ENCODE data around the gene TMEM8B.

Gene TMEM8B

GRCh38 chr9:35826071-35826701 lies 2.8 kb upstream of the TMEM8B start:
- peaks cover 16 to 17% of the 10 kb centered on the region in 2 donors for H3K4me1 ChIP-seq (ENCODE audit: control insufficient read depth in 2 of 2, insufficient read depth in 2 of 2, low read length in 2 of 2)
- H3K9ac ChIP-seq (ENCODE audit: low read depth in 1 of 2, low read length in 2 of 2) = no peak overlapping the region
- no peaks in the 10 kb centered on the region for H3K27me3 ChIP-seq (ENCODE audit: control insufficient read depth in 2 of 2, insufficient read depth in 2 of 2, low read length in 2 of 2)
- no peaks in the 10 kb centered on the region for H3K9me3 ChIP-seq (ENCODE audit: control insufficient read depth in 2 of 2, low read length in 2 of 2)
- H3K4me3 ChIP-seq (ENCODE audit: low read length in 2 of 2) = peak overlapping the region in 1 of 2 donors; percentile 37
- H3K27ac ChIP-seq (ENCODE audit: low read depth in 2 of 2, low read length in 2 of 2) = no peak overlapping the region
- no peaks in the 10 kb centered on the region for H3K36me3 ChIP-seq (ENCODE audit: control insufficient read depth in 2 of 2, insufficient read depth in 2 of 2, low read length in 2 of 2)

GRCh38 chr9:35827486-35827885 lies 1.5 kb upstream of the TMEM8B start:
- H3K36me3 ChIP-seq (ENCODE audit: control insufficient read depth in 2 of 2, insufficient read depth in 2 of 2, low read length in 2 of 2) = no peaks in the 10 kb centered on the region
- H3K27me3 ChIP-seq (ENCODE audit: control insufficient read depth in 2 of 2, insufficient read depth in 2 of 2, low read length in 2 of 2) = no peaks in the 10 kb centered on the region
- H3K9ac ChIP-seq (ENCODE audit: low read depth in 1 of 2, low read length in 2 of 2) = no peak overlapping the region
- H3K27ac ChIP-seq (ENCODE audit: low read depth in 2 of 2, low read length in 2 of 2) = no peak overlapping the region
- peaks cover 19 to 20% of the 10 kb centered on the region in 2 donors for H3K4me1 ChIP-seq (ENCODE audit: control insufficient read depth in 2 of 2, insufficient read depth in 2 of 2, low read length in 2 of 2)
- no peak overlapping the region for H3K4me3 ChIP-seq (ENCODE audit: low read length in 2 of 2)
- no peaks in the 10 kb centered on the region for H3K9me3 ChIP-seq (ENCODE audit: control insufficient read depth in 2 of 2, low read length in 2 of 2)

GRCh38 chr9:35828716-35829083 lies 328 bp upstream of the TMEM8B start, which contains the start of gene FAM221B:
Gene FAM221B, minus strand, starts transcription at chr9:35828732. Its CDS starts 2,571 bp downstream, at chr9:35826161.
- H3K9ac ChIP-seq (ENCODE audit: low read depth in 1 of 2, low read length in 2 of 2) = peak within 1 kb of the TSS; percentile 87 to 94
- H3K27ac ChIP-seq (ENCODE audit: low read depth in 2 of 2, low read length in 2 of 2) = peak within 1 kb of the TSS; percentile 87
- H3K4me1 ChIP-seq (ENCODE audit: control insufficient read depth in 2 of 2, insufficient read depth in 2 of 2, low read length in 2 of 2) = peaks cover 30 to 31% of the 10 kb centered on the region in 2 donors
- H3K27me3 ChIP-seq (ENCODE audit: control insufficient read depth in 2 of 2, insufficient read depth in 2 of 2, low read length in 2 of 2) = no peaks in the 10 kb centered on the region
- no peaks in the 10 kb centered on the region for H3K9me3 ChIP-seq (ENCODE audit: control insufficient read depth in 2 of 2, low read length in 2 of 2)
- H3K36me3 ChIP-seq (ENCODE audit: control insufficient read depth in 2 of 2, insufficient read depth in 2 of 2, low read length in 2 of 2) = no peaks in the 10 kb centered on the region
- H3K4me3 ChIP-seq (ENCODE audit: low read length in 2 of 2) = peak within 1 kb of the TSS; percentile 85 to 92

- Histone ChIP-seq H3K4me3 (ENCODE audit: low read length in 2 of 2) (peak overlapping the region; percentile 85 to 92), H3K9me3 (ENCODE audit: control insufficient read depth in 2 of 2, low read length in 2 of 2) (no peaks in the 10 kb centered on the region), H3K27me3 (ENCODE audit: control insufficient read depth in 2 of 2, insufficient read depth in 2 of 2, low read length in 2 of 2) (no peaks in the 10 kb centered on the region), H3K9ac (ENCODE audit: low read depth in 1 of 2, low read length in 2 of 2) (peak overlapping the region; percentile 77 to 87), H3K27ac (ENCODE audit: low read depth in 2 of 2, low read length in 2 of 2) (peak overlapping the region; percentile 87), H3K36me3 (ENCODE audit: control insufficient read depth in 2 of 2, insufficient read depth in 2 of 2, low read length in 2 of 2) (no peaks in the 10 kb centered on the region), H3K4me1 (ENCODE audit: control insufficient read depth in 2 of 2, insufficient read depth in 2 of 2, low read length in 2 of 2) (peaks cover 39 to 41% of the 10 kb centered on the region in 2 donors)
Observed at GRCh38 chr9:35829764-35830096, 702 bp downstream of the TMEM8B start.

GRCh38 chr9:35831040-35831439 lies 2.0 kb downstream of the TMEM8B start:
- Histone ChIP-seq H3K36me3 (ENCODE audit: control insufficient read depth in 2 of 2, insufficient read depth in 2 of 2, low read length in 2 of 2) (no peaks in the 10 kb centered on the region), H3K4me3 (ENCODE audit: low read length in 2 of 2) (no peak overlapping the region), H3K27ac (ENCODE audit: low read depth in 2 of 2, low read length in 2 of 2) (no peak overlapping the region), H3K9ac (ENCODE audit: low read depth in 1 of 2, low read length in 2 of 2) (no peak overlapping the region), H3K9me3 (ENCODE audit: control insufficient read depth in 2 of 2, low read length in 2 of 2) (no peaks in the 10 kb centered on the region), H3K27me3 (ENCODE audit: control insufficient read depth in 2 of 2, insufficient read depth in 2 of 2, low read length in 2 of 2) (no peaks in the 10 kb centered on the region), H3K4me1 (ENCODE audit: control insufficient read depth in 2 of 2, insufficient read depth in 2 of 2, low read length in 2 of 2) (peaks cover 45 to 54% of the 10 kb centered on the region in 2 donors)

GRCh38 chr9:35832814-35833213 lies 3.8 kb downstream of the TMEM8B start:
- no peaks in the 10 kb centered on the region for H3K36me3 ChIP-seq (ENCODE audit: control insufficient read depth in 2 of 2, insufficient read depth in 2 of 2, low read length in 2 of 2)
- H3K27ac ChIP-seq (ENCODE audit: low read depth in 2 of 2, low read length in 2 of 2) = peak overlapping the region; percentile 85 to 89
- H3K4me1 ChIP-seq (ENCODE audit: control insufficient read depth in 2 of 2, insufficient read depth in 2 of 2, low read length in 2 of 2) = peaks cover 45 to 55% of the 10 kb centered on the region in 2 donors
- no peak overlapping the region for H3K4me3 ChIP-seq (ENCODE audit: low read length in 2 of 2)
- peak overlapping the region; percentile 1 to 34 for H3K9ac ChIP-seq (ENCODE audit: low read depth in 1 of 2, low read length in 2 of 2)
- no peaks in the 10 kb centered on the region for H3K27me3 ChIP-seq (ENCODE audit: control insufficient read depth in 2 of 2, insufficient read depth in 2 of 2, low read length in 2 of 2)
- H3K9me3 ChIP-seq (ENCODE audit: control insufficient read depth in 2 of 2, low read length in 2 of 2) = no peaks in the 10 kb centered on the region

GRCh38 chr9:35834260-35835215 lies 5.5 kb downstream of the TMEM8B start:
- peak overlapping the region; percentile 85 to 89 for H3K27ac ChIP-seq (ENCODE audit: low read depth in 2 of 2, low read length in 2 of 2)

GRCh38 chr9:35835216-35835632 lies 6.2 kb downstream of the TMEM8B start:
- peak overlapping the region in 1 of 2 donors; percentile 35 for H3K9ac ChIP-seq (ENCODE audit: low read depth in 1 of 2, low read length in 2 of 2)
- H3K9me3 ChIP-seq (ENCODE audit: control insufficient read depth in 2 of 2, low read length in 2 of 2) = no peaks in the 10 kb centered on the region
- peak overlapping the region; percentile 50 to 85 for H3K27ac ChIP-seq (ENCODE audit: low read depth in 2 of 2, low read length in 2 of 2)
- no peaks in the 10 kb centered on the region for H3K36me3 ChIP-seq (ENCODE audit: control insufficient read depth in 2 of 2, insufficient read depth in 2 of 2, low read length in 2 of 2)
- no peak overlapping the region for H3K4me3 ChIP-seq (ENCODE audit: low read length in 2 of 2)
- H3K4me1 ChIP-seq (ENCODE audit: control insufficient read depth in 2 of 2, insufficient read depth in 2 of 2, low read length in 2 of 2) = peaks cover 32 to 40% of the 10 kb centered on the region in 2 donors
- H3K27me3 ChIP-seq (ENCODE audit: control insufficient read depth in 2 of 2, insufficient read depth in 2 of 2, low read length in 2 of 2) = no peaks in the 10 kb centered on the region

More at GRCh38 chr9:35834260-35835215, 5.5 kb downstream of the TMEM8B start:
- Histone ChIP-seq H3K9me3 (ENCODE audit: control insufficient read depth in 2 of 2, low read length in 2 of 2) (no peaks in the 10 kb centered on the region), H3K4me3 (ENCODE audit: low read length in 2 of 2) (no peak overlapping the region), H3K4me1 (ENCODE audit: control insufficient read depth in 2 of 2, insufficient read depth in 2 of 2, low read length in 2 of 2) (peaks cover 38 to 47% of the 10 kb centered on the region in 2 donors), H3K27me3 (ENCODE audit: control insufficient read depth in 2 of 2, insufficient read depth in 2 of 2, low read length in 2 of 2) (no peaks in the 10 kb centered on the region), H3K36me3 (ENCODE audit: control insufficient read depth in 2 of 2, insufficient read depth in 2 of 2, low read length in 2 of 2) (no peaks in the 10 kb centered on the region), H3K9ac (ENCODE audit: low read depth in 1 of 2, low read length in 2 of 2) (peak overlapping the region; percentile 19 to 35)

- no peak overlapping the region for H3K9ac ChIP-seq (ENCODE audit: low read depth in 1 of 2, low read length in 2 of 2)
- no peaks in the 10 kb centered on the region for H3K27me3 ChIP-seq (ENCODE audit: control insufficient read depth in 2 of 2, insufficient read depth in 2 of 2, low read length in 2 of 2)
- H3K4me1 ChIP-seq (ENCODE audit: control insufficient read depth in 2 of 2, insufficient read depth in 2 of 2, low read length in 2 of 2) = peaks cover 29 to 38% of the 10 kb centered on the region in 2 donors
- H3K36me3 ChIP-seq (ENCODE audit: control insufficient read depth in 2 of 2, insufficient read depth in 2 of 2, low read length in 2 of 2) = no peaks in the 10 kb centered on the region
- no peak overlapping the region for H3K4me3 ChIP-seq (ENCODE audit: low read length in 2 of 2)
- H3K27ac ChIP-seq (ENCODE audit: low read depth in 2 of 2, low read length in 2 of 2) = peak overlapping the region; percentile 50 to 85
- H3K9me3 ChIP-seq (ENCODE audit: control insufficient read depth in 2 of 2, low read length in 2 of 2) = no peaks in the 10 kb centered on the region
Observed at GRCh38 chr9:35835766-35836165, 6.7 kb downstream of the TMEM8B start.

GRCh38 chr9:35836595-35836994 lies 7.6 kb downstream of the TMEM8B start:
- Histone ChIP-seq H3K9me3 (ENCODE audit: control insufficient read depth in 2 of 2, low read length in 2 of 2) (no peaks in the 10 kb centered on the region), H3K27ac (ENCODE audit: low read depth in 2 of 2, low read length in 2 of 2) (no peak overlapping the region), H3K4me3 (ENCODE audit: low read length in 2 of 2) (no peak overlapping the region), H3K9ac (ENCODE audit: low read depth in 1 of 2, low read length in 2 of 2) (no peak overlapping the region), H3K4me1 (ENCODE audit: control insufficient read depth in 2 of 2, insufficient read depth in 2 of 2, low read length in 2 of 2) (peaks cover 29 to 38% of the 10 kb centered on the region in 2 donors), H3K27me3 (ENCODE audit: control insufficient read depth in 2 of 2, insufficient read depth in 2 of 2, low read length in 2 of 2) (no peaks in the 10 kb centered on the region), H3K36me3 (ENCODE audit: control insufficient read depth in 2 of 2, insufficient read depth in 2 of 2, low read length in 2 of 2) (no peaks in the 10 kb centered on the region)

Data from mucosa of rectum (tissue), 2 donors.